ENCODE data around the gene RYR2. TPM values are rescaled to one million over a fixed set of nuclear protein-coding genes. Genes with fewer than 3 reads are reported as not detected.

The RYR2 gene
- total RNA-seq, 1 experiment from 2014 or later, result 0.03 TPM

GRCh38 chr1:237204841-237205240 is 162.9 kb downstream of the RYR2 start:
- in situ Hi-C loops (cut with HindIII; ENCODE audit: low pct_unique_long_range_greater_than_20kb, low sequenced_read_pairs), result no loop called here
- intact Hi-C loops (cut with micrococcal nuclease; ENCODE audit: unreplicated experiment), result no loop called here
- H3K4me1 ChIP-seq (ENCODE audit: control insufficient read depth, insufficient read depth, low read length), result no peaks in the 10 kb centered on the region
- H3K27ac ChIP-seq (ENCODE audit: low read length), result no peak overlapping the region
- ChIA-PET CTCF (no interaction called here), POLR2A (interaction anchor here (0.6 kb wide), 1 partner anchor 20 kb away, joined by 3 read pairs; no protein-coding TSS in a partner anchor)
- no TSS peak for BruUV-seq (replicated peaks)
- no peaks in the 10 kb centered on the region for H3K27me3 ChIP-seq (ENCODE audit: control insufficient read depth, insufficient read depth, low read length)
- ATAC-seq, result no peak
- H3K36me3 ChIP-seq (ENCODE audit: control insufficient read depth, insufficient read depth, low read length), result no peaks in the 10 kb centered on the region
- no peaks in the 10 kb centered on the region for H3K9me3 ChIP-seq (ENCODE audit: control insufficient read depth, insufficient read depth, low read depth, low read length)
- DNase-seq (ENCODE audit: low read depth, low spot score), result no peak
- H3K4me3 ChIP-seq (ENCODE audit: low read depth in 2 of 2, low read length in 2 of 2), result no peak overlapping the region
- TF ChIP-seq, protein P1, sequence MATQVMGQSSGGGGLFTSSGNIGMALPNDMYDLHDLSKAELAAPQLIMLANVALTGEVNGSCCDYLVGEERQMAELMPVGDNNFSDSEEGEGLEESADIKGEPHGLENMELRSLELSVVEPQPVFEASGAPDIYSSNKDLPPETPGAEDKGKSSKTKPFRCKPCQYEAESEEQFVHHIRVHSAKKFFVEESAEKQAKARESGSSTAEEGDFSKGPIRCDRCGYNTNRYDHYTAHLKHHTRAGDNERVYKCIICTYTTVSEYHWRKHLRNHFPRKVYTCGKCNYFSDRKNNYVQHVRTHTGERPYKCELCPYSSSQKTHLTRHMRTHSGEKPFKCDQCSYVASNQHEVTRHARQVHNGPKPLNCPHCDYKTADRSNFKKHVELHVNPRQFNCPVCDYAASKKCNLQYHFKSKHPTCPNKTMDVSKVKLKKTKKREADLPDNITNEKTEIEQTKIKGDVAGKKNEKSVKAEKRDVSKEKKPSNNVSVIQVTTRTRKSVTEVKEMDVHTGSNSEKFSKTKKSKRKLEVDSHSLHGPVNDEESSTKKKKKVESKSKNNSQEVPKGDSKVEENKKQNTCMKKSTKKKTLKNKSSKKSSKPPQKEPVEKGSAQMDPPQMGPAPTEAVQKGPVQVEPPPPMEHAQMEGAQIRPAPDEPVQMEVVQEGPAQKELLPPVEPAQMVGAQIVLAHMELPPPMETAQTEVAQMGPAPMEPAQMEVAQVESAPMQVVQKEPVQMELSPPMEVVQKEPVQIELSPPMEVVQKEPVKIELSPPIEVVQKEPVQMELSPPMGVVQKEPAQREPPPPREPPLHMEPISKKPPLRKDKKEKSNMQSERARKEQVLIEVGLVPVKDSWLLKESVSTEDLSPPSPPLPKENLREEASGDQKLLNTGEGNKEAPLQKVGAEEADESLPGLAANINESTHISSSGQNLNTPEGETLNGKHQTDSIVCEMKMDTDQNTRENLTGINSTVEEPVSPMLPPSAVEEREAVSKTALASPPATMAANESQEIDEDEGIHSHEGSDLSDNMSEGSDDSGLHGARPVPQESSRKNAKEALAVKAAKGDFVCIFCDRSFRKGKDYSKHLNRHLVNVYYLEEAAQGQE (IDR thresholded peaks at IDR 0.05; ENCODE audit: insufficient read depth in 1 of 2, low read depth in 2 of 2, low read length in 1 of 2), result no peak
- TF ChIP-seq SIN3A (IDR thresholded peaks at IDR 0.05; ENCODE audit: borderline replicate concordance, insufficient read depth, low read depth, low read length) (no peak), TCF7L2 (IDR thresholded peaks at IDR 0.05; ENCODE audit: low read depth, low read length) (no peak), POLR2AphosphoS5 (IDR thresholded peaks at IDR 0.05; ENCODE audit: low read depth, low read length) (no peak)
- TF ChIP-seq, protein P2, sequence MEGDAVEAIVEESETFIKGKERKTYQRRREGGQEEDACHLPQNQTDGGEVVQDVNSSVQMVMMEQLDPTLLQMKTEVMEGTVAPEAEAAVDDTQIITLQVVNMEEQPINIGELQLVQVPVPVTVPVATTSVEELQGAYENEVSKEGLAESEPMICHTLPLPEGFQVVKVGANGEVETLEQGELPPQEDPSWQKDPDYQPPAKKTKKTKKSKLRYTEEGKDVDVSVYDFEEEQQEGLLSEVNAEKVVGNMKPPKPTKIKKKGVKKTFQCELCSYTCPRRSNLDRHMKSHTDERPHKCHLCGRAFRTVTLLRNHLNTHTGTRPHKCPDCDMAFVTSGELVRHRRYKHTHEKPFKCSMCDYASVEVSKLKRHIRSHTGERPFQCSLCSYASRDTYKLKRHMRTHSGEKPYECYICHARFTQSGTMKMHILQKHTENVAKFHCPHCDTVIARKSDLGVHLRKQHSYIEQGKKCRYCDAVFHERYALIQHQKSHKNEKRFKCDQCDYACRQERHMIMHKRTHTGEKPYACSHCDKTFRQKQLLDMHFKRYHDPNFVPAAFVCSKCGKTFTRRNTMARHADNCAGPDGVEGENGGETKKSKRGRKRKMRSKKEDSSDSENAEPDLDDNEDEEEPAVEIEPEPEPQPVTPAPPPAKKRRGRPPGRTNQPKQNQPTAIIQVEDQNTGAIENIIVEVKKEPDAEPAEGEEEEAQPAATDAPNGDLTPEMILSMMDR (IDR thresholded peaks at IDR 0.05), result no peak

DNA sequence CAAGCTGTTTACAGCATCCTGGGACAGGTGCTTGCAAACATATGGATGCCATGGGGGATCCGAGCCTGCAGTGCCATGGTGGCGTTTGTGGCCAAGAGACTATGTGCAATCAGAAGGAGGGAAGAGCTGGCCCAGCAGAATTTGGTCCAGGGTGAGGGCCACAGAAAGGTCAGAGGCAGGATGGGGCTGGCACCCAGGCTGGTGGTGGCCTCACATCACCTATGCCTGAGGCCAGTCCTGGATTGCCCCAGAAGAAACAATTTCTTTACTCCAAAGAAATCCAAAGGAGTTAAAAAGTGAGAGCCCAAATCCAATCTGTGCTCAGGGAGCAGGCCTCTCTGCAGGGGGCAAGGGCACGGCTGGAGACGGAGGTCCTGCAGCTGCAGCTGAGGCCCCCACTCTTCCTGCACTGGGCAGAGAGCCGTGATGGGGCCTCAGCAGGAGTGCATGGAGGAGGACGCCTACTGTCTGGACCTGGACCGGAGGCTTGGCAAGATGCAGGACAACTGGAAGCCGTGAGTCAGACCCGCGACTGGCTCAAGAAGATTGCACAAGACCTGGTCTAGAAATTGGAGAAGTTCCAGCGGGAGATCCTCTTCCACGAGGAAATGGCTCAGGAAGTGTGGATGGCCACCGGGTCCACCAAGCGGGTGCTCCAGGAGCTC is 163.5 kb downstream of the RYR2 start:
- POLR2A ChIA-PET, result no interaction called here
- H3K27ac ChIP-seq (ENCODE audit: low read length), result no peak overlapping the region
- CTCF ChIA-PET, result no interaction called here
- no peak for DNase-seq (ENCODE audit: low read depth, low spot score)
- ATAC-seq, result no peak
- in situ Hi-C loops (cut with HindIII; ENCODE audit: low pct_unique_long_range_greater_than_20kb, low sequenced_read_pairs), result no loop called here
- TF ChIP-seq, protein P1 (IDR thresholded peaks at IDR 0.05; ENCODE audit: insufficient read depth in 1 of 2, low read depth in 2 of 2, low read length in 1 of 2), result no peak
- intact Hi-C loops (cut with micrococcal nuclease; ENCODE audit: unreplicated experiment), result no loop called here
- no peaks in the 10 kb centered on the region for H3K27me3 ChIP-seq (ENCODE audit: control insufficient read depth, insufficient read depth, low read length)
- H3K4me1 ChIP-seq (ENCODE audit: control insufficient read depth, insufficient read depth, low read length), result no peaks in the 10 kb centered on the region
- no TSS peak for BruUV-seq (replicated peaks)
- no peaks in the 10 kb centered on the region for H3K36me3 ChIP-seq (ENCODE audit: control insufficient read depth, insufficient read depth, low read length)
- no peak overlapping the region for H3K4me3 ChIP-seq (ENCODE audit: low read depth in 2 of 2, low read length in 2 of 2)
- H3K9me3 ChIP-seq (ENCODE audit: control insufficient read depth, insufficient read depth, low read depth, low read length), result no peaks in the 10 kb centered on the region

Measured in Panc1 (cell line).